ENCODE results near the gene SLC40A1.

SLC40A1 gene

GRCh38 chr2:189574793-189575475, 5.7 kb downstream of the SLC40A1 start:
- DNase-seq (ENCODE audit: low read depth in 2 of 3, low spot score in 2 of 3) = no peak

- no peak for DNase-seq (ENCODE audit: low read depth in 2 of 3, low spot score in 2 of 3)
These were observed 10.0 kb downstream of the SLC40A1 start for GRCh38 chr2:189570570-189571031.

DNA sequence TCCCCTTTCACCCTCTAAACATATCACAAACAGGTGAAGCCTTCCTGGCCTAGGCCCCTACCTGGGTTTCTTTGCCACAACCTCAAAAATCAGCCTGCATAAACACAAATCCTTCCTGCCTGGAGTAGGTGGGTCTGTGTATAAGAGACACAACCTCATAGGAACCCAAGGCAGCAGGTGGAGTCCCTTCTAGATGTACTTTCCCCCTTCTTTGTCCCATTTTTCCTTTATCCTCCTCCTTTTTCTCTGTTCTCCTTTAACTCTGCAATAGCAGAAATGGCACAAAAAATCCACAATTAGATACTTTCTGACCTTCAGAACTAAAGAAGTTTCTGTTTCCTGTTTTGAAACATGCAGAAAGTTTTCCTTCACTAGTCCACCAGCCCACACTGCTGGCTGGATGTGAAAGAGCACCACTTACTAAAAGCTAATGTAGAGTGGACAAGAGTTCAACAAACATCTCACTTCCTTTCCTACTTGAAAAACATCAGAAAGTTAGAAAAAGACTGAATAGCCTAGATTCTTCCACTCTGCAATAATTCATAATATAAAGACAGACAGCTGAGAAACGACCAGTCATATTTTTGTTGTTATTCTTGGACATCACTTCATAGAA, 11.2 kb downstream of the SLC40A1 start:
- no peak for DNase-seq (ENCODE audit: low read depth in 2 of 3, low spot score in 2 of 3)

DNA sequence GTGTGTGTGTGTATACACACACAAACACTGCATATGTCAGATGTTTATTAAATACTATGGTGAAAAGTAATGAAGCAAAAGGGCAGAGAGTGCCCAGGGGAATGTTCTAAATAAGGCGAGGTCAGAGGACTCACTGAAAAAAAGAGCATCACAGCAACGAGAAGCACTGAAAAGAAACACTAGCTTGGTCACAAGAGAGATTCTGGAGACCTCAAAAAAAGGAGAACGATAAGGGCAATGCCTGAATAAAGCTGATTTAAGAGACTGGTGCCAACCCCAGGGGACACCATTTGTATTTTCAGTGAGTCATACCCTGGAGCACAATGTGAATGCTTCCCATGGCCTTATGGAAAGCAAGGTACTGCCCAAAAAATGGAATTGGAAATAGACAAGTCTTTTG, 14.5 kb downstream of the SLC40A1 start:
- no peak for DNase-seq (ENCODE audit: low read depth in 2 of 3, low spot score in 2 of 3)

DNA sequence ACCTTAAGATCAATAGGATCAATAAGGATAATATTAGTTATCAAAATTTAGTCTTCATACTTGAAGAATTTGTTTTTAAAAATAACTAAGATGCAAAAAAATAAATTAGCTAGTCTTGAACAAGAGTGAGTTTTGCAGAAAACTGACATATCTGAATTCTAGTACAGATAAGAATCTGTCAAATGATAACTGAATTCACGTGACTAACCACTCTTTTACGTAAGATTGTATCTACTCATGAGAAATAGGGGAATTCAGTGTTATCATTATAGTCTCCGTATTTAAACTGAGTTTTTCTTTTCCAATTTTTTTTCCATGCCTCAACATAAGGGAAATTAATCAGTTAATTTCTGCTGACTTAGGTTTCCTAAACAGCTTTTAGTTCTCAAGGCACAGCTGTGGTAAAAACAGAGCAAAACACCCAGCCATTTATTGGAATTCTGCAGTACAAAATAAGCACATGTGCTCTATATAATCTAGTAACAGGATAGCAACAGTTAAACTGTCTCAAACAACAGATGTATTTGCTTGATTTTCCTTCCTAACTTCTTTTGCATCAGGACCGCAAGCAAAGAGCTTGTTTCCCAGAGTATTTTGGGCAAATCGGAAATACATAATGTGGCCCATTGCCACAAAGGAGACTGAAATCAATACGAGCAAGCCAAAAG, 19.1 kb downstream of the SLC40A1 start:
- DNase-seq (ENCODE audit: low read depth in 2 of 3, low spot score in 2 of 3) = no peak

- DNase-seq (ENCODE audit: low read depth in 2 of 3, low spot score in 2 of 3) = no peak
These were observed 20.4 kb downstream of the SLC40A1 start for GRCh38 chr2:189560273-189560586.

DNA sequence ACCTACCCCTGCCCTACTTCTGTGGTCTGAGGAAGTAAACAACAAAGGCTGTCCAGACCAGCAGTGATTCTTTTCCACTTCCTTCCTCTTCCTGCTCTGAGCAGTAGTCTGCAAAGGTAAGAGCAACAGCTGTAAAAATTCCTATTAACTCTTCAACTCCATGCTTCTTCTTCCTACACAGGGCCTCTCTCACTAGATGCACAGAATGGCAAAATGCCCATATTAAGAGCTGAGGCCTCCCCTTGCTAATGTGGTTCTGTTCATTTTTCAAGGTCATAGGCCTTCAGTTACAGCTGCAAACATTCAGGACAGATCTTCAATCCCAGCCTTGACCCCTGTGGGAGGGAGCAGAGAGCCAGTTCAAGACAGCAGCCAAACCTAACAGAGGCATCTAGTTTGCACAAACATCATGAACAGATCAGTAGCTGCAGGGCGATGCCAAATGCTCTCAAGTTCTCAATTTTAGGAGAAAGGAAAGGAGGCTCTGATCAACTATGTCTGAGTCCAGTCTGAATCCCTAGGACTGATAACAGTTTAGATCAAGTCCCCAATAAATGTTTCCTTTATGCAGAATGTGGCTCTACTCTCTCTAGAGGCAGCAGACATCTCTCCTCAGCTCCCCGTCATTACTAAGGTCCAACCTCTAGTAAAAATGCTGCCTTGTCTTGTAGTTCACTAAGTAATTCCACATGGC, 20.9 kb downstream of the SLC40A1 start:
- DNase-seq (ENCODE audit: low read depth in 2 of 3, low spot score in 2 of 3) = no peak

- no peak for DNase-seq (ENCODE audit: low read depth in 2 of 3, low spot score in 2 of 3)
These were observed 21.9 kb downstream of the SLC40A1 start for GRCh38 chr2:189558516-189559272.

DNA sequence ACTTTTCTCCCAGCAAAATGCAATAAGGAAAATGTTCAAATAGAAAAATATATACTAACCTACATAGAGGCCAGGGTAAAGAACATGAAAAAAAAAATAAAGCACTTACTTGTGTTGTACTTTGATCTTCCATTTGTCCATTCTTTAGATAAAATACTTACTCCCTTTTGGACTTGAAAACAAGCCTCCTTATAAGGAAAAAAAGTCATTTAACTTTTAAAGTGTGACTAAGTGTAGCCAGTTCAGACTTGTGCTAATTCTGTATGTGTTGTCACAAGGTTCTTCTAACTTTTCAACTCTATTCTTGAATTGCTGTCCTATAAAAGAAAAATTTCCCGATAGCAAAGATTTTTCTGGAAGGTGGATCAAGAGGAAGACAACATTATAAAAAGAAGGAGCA, 23.2 kb downstream of the SLC40A1 start:
- DNase-seq (ENCODE audit: low read depth in 2 of 3, low spot score in 2 of 3) = no peak

DNA sequence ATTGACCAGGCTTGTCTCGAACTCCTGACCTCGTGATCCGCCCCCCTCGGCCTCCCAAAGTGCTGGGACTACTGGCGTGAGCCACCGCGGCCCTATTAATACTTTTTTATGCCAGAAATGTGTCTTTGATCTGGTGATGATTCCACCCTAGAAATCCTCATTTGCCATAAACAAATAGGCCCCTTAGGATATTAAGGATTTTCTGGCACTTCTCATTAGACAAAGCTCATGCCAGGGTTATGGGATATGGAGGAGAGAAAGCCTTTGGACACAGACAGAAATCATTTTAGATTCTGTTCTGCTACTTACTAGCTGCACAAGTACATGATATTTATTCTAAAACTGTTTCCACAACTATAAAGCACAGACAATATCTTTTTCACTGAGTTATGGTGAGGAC, 24.1 kb downstream of the SLC40A1 start:
- no peak for DNase-seq (ENCODE audit: low read depth in 2 of 3, low spot score in 2 of 3)

DNA sequence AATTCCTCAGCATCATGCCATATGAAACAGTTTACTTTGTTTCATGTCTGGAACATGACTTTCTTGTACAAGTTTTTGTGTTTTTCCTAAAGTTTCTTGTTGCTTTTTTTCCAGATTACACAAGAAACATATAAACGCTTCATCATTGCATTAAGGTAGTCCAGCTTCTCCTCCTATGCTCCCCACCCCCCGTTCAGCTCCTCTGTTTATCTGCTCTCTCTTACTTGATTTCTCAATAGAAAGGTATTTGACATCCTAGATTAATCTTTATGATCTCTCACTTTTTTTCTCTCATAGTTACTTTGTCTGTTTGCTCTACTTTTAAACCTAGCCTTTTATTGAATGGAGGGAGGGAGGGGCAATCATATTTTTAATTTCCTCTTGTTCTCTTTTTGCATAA, 25.4 kb downstream of the SLC40A1 start:
- no peak for DNase-seq (ENCODE audit: low read depth in 2 of 3, low spot score in 2 of 3)

DNA sequence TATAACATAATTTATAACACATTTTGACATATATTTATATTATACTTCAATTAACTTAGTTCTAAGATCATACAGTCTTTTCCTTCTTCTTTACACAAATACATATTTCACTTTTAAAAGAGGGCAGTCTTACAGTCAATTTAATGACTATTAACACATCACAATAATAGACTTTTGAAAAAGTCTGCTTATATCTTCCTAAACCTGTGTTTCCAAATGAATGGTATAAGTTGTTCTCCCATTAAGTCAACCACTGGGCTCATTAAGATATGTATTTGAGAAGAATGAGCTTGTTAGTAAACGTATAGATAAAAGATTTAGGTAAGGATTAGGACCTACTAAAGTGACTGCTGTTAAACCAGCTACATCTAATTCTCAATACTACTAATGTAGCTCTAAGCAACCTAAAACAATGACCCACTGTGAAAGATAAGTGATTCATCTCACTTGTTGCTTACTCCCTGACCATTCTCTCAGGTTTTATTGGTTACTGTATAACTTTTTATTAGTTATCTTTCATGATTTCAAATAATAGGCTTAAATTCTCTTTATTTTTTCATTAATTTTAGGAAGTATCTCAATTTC, 27.0 kb downstream of the SLC40A1 start:
- DNase-seq (ENCODE audit: low read depth in 2 of 3, low spot score in 2 of 3) = no peak

DNA sequence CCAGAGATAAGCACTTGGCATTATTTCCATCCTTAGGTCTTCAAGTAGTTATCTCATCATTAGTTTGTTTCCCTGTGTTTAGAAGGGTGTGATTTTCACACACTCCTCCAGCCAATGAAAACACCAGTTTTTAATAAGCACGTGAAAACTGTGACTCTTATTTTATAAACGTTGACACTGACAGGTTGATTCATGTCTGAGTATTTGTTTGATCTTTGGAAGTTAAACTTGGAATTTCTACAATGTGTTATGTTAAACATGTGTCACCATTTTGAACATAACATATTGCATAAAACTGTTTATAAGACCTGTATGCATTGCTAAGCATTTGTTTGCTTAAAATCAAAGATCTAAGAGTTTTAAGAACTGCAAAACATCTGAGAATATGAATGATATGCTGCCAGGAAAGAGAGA, 27.6 kb downstream of the SLC40A1 start:
- no peak for DNase-seq (ENCODE audit: low read depth in 2 of 3, low spot score in 2 of 3)

- no peak for DNase-seq (ENCODE audit: low read depth in 2 of 3, low spot score in 2 of 3)
These were observed 28.1 kb downstream of the SLC40A1 start for GRCh38 chr2:189552334-189552990.

- no peak for DNase-seq (ENCODE audit: low read depth in 2 of 3, low spot score in 2 of 3)
These were observed 28.8 kb downstream of the SLC40A1 start for GRCh38 chr2:189551808-189552207.

DNA sequence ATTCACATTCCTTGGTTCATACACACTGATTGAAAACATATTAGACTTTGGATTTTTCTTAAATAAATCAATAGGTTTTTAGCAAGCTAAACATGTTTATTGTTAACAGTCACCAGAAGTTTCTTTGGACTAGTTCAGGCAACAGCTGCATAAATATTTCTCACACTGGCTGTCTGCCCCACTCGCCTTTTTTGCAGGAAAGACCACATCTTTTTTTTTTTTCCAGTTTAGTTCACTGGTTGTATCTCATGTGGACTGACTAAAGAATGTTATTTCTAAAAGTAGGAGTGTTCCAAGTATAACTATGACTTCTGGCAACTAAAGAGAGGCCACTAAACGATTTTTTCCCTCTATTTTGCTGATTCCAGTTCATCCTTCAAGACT, 31.1 kb downstream of the SLC40A1 start:
- DNase-seq (ENCODE audit: low read depth in 2 of 3, low spot score in 2 of 3) = no peak

GRCh38 chr2:189548666-189549448, 31.7 kb downstream of the SLC40A1 start:
- DNase-seq (ENCODE audit: low read depth in 2 of 3, low spot score in 2 of 3) = no peak

DNA sequence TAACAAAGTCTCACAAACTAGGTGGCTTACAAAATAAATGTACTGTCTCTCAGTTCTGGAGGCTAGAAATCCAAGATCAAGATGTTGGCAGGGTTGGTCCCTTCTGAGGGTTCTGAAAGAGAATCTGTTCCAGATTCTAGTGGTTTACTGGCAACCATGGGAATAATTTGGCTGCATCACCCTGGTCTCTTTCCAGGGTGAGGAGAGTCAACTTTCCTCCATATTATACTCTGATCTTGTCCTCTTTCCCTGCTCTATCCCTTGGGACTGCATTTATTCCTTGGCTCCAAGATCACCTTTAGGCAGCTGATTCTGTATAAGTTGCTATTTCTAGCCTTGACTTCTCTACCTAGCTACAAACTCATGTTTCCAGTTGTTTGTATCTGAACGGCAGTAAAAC, 35.2 kb downstream of the SLC40A1 start:
- no peak for DNase-seq (ENCODE audit: low read depth in 2 of 3, low spot score in 2 of 3)

GRCh38 chr2:189544318-189545042, 36.1 kb downstream of the SLC40A1 start:
- DNase-seq (ENCODE audit: low read depth in 2 of 3, low spot score in 2 of 3) = no peak
